Measurements from ENCODE around the gene OR2G2. TPM values are rescaled to one million over a fixed set of nuclear protein-coding genes. Genes with fewer than 3 reads are reported as not detected.

The OR2G2 gene
- total and polyA plus RNA-seq, 2 of the 8 experiments (the other 6 are each of a cell fraction or from before 2014, with no cell fraction given) = not detected

- H2BK12ac ChIP-seq (ENCODE audit: low read depth, low read length) = no peak overlapping the region
- peaks cover 21 to 39% of the 10 kb centered on the region in 2 experiments; a peak in 2 of 4 replicates for H3K9me3 ChIP-seq (ENCODE audit: insufficient read depth in 2 of 2, low read depth in 1 of 2, low read length in 1 of 2)
- H2AK5ac ChIP-seq (ENCODE audit: low read depth, low read length) = no peak overlapping the region
- no peak overlapping the region for H3K56ac ChIP-seq (replicated peaks; ENCODE audit: insufficient read length, low read depth, low read length)
- POLR2A ChIA-PET (ENCODE audit: partially characterized antibody) = interaction anchor here (0.6 kb wide), 1 partner anchor 283 kb away, joined by 4 read pairs; no protein-coding TSS in a partner anchor
- H3K14ac ChIP-seq (ENCODE audit: insufficient read length) = no peak overlapping the region
- DNase-seq (ENCODE audit: low read depth in 1 of 2, low spot score in 2 of 2) (no peak), FAIRE-seq (no peak)
- no peak overlapping the region for H3K4me3 ChIP-seq (ENCODE audit: extremely low read depth in 1 of 4, insufficient read depth in 2 of 4, low read depth in 3 of 4, low read length in 4 of 4)
- H4K5ac ChIP-seq (ENCODE audit: insufficient read length, low read depth, low read length) = no peak overlapping the region
- no peaks in the 10 kb centered on the region for H3K4me1 ChIP-seq (replicated peaks in 1 of 4; ENCODE audit: control insufficient read depth in 3 of 4, insufficient read depth in 4 of 4, low read length in 3 of 4)
- H3K4ac ChIP-seq (replicated peaks; ENCODE audit: insufficient read length, low read depth, low read length) = no peak overlapping the region
- CTCF ChIA-PET (ENCODE audit: partially characterized antibody) = interaction anchor here (1.2 kb wide), 1 partner anchor 92 kb away, joined by 3 read pairs; no protein-coding TSS in a partner anchor
- H3K36me3 ChIP-seq (ENCODE audit: control insufficient read depth in 2 of 4, insufficient read depth in 4 of 4, low read length in 3 of 4) = no peaks in the 10 kb centered on the region
- H3K9ac ChIP-seq (replicated peaks in 1 of 4; ENCODE audit: extremely low read depth in 1 of 4, low read depth in 3 of 4, low read length in 3 of 4) = no peak overlapping the region
- no peaks in the 10 kb centered on the region for H4K20me1 ChIP-seq (replicated peaks in 1 of 2; ENCODE audit: control insufficient read depth in 1 of 2, insufficient read depth in 2 of 2, low read length in 2 of 2)
- no peak overlapping the region for H2BK120ac ChIP-seq (replicated peaks; ENCODE audit: low read depth, low read length)
- no peaks in the 10 kb centered on the region for H3K79me1 ChIP-seq (ENCODE audit: low read depth, low read length)
- H3K79me2 ChIP-seq (ENCODE audit: control insufficient read depth in 1 of 2, insufficient read depth in 2 of 2, low read length in 2 of 2) = no peaks in the 10 kb centered on the region
- no peak overlapping the region for H3K23ac ChIP-seq (ENCODE audit: insufficient read length)
- no peaks in the 10 kb centered on the region for H3K27me3 ChIP-seq (replicated peaks in 1 of 4; ENCODE audit: control insufficient read depth in 3 of 4, extremely low read depth in 1 of 4, insufficient read depth in 3 of 4, low read length in 3 of 4)
- H4K91ac ChIP-seq (replicated peaks; ENCODE audit: insufficient read length, low read length) = no peak overlapping the region
- H4K8ac ChIP-seq (ENCODE audit: extremely low read depth, insufficient read depth, low read length) = no peak overlapping the region; the same call in 1 of the 2 replicates
- H3K18ac ChIP-seq (ENCODE audit: extremely low read depth, low read length) = no peak overlapping the region
- no peak overlapping the region for H2BK5ac ChIP-seq (ENCODE audit: low read depth, low read length)
- 84% methylated on average over 5 of the region's 5 CpGs; no CpG with 5 or more reads in 1 of the 2 experiments for WGBS, 2 experiments (ENCODE audit: extremely low coverage in 1 of 2, insufficient coverage in 1 of 2, insufficient read length in 1 of 2, insufficient replicate concordance in 2 of 2, low coverage in 1 of 2, low lambda C conversion rate in 2 of 2, missing lambda C conversion rate in 1 of 2)
- H3K23me2 ChIP-seq (ENCODE audit: low read depth, low read length) = no peaks in the 10 kb centered on the region
- no peak overlapping the region for H3K27ac ChIP-seq (ENCODE audit: low read depth, low read length)
- no peak overlapping the region for H2BK15ac ChIP-seq (ENCODE audit: low read length)
- H2AFZ ChIP-seq (ENCODE audit: low read length) = no peak overlapping the region
- no peak overlapping the region for H3K4me2 ChIP-seq (ENCODE audit: insufficient read depth in 1 of 2, low read depth in 2 of 2, low read length in 2 of 2)
- no peak overlapping the region for H2BK20ac ChIP-seq (ENCODE audit: low read length)
- no peak for TF ChIP-seq RBBP5 (IDR thresholded peaks at IDR 0.05; ENCODE audit: borderline replicate concordance, low read depth, low read length)
- TF ChIP-seq BACH1 (IDR thresholded peaks at IDR 0.05; ENCODE audit: low read length) = no peak
- TF ChIP-seq SP1 (IDR thresholded peaks at IDR 0.05; ENCODE audit: low read depth, low read length) = no peak
- no peak for TF ChIP-seq ASH2L (IDR thresholded peaks at IDR 0.05; ENCODE audit: low read length)
- TF ChIP-seq, protein P1, sequence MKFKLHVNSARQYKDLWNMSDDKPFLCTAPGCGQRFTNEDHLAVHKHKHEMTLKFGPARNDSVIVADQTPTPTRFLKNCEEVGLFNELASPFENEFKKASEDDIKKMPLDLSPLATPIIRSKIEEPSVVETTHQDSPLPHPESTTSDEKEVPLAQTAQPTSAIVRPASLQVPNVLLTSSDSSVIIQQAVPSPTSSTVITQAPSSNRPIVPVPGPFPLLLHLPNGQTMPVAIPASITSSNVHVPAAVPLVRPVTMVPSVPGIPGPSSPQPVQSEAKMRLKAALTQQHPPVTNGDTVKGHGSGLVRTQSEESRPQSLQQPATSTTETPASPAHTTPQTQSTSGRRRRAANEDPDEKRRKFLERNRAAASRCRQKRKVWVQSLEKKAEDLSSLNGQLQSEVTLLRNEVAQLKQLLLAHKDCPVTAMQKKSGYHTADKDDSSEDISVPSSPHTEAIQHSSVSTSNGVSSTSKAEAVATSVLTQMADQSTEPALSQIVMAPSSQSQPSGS (IDR thresholded peaks at IDR 0.05; ENCODE audit: low read length) = no peak
- TF ChIP-seq JUN (IDR thresholded peaks at IDR 0.05; ENCODE audit: low read depth, low read length) = no peak
- no peak for TF ChIP-seq HDAC6 (IDR thresholded peaks at IDR 0.05; ENCODE audit: low read depth, low read length)
- TF ChIP-seq, protein P2, sequence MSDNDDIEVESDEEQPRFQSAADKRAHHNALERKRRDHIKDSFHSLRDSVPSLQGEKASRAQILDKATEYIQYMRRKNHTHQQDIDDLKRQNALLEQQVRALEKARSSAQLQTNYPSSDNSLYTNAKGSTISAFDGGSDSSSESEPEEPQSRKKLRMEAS (IDR thresholded peaks at IDR 0.05) = no peak
- no peak for TF ChIP-seq CREB1 (IDR thresholded peaks at IDR 0.05)
- no peak for TF ChIP-seq KDM5A (IDR thresholded peaks at IDR 0.05; ENCODE audit: low read length)
- TF ChIP-seq ZNF274 (IDR thresholded peaks at IDR 0.05; ENCODE audit: borderline replicate concordance, extremely low read depth, low read length) = no peak
- no peak for TF ChIP-seq RFX5 (IDR thresholded peaks at IDR 0.05; ENCODE audit: borderline replicate concordance, low read depth, low read length)
- no peak for TF ChIP-seq POLR2AphosphoS5 (IDR thresholded peaks at IDR 0.05; ENCODE audit: low read depth, low read length)
Measured at GRCh38 chr1:247578946-247579460, 9.2 kb upstream of the OR2G2 start.
